ENCODE results near the gene GLIPR1L1. TPM values are rescaled to one million over a fixed set of nuclear protein-coding genes. Genes with fewer than 3 reads are reported as not detected.
"Not testable (repeated sequence)": the region's sequence is repeated elsewhere in the genome, so short reads cannot be mapped to it uniquely, and the experiment has no call there.

Gene GLIPR1L1
- total RNA-seq (2014; rRNA removed; shearing (Covaris generic)), result not detected in 2 replicates

- peak; percentile 56 for DNase-seq (ENCODE audit: low spot score)
Observed at GRCh38 chr12:75334384-75335030, at the start of gene GLIPR1L1. Gene GLIPR1L1 (plus strand): TSS chr12:75334670. CDS start chr12:75334729, 59 bp downstream.

DNA sequence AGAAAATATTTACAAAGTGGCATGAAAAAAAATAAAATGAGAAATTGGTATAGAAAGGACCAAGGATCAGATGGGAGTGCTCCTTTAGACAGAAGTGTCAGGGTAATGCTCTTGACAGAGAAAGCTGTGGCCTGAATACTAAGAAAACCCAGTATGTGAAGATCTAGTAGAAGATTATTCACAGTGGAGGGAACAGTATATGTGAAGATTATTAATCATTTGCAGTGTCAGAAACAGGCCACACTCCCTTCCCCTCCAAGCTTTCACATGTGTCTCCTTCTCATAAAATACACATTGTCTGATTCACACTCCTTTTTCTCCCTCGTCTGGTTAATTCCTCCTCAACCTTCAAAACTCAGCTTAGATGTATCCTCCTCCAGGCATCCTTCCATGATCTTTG is 45.6 kb upstream of the GLIPR1L1 start:
- no peak for DNase-seq (ENCODE audit: low spot score)

DNA sequence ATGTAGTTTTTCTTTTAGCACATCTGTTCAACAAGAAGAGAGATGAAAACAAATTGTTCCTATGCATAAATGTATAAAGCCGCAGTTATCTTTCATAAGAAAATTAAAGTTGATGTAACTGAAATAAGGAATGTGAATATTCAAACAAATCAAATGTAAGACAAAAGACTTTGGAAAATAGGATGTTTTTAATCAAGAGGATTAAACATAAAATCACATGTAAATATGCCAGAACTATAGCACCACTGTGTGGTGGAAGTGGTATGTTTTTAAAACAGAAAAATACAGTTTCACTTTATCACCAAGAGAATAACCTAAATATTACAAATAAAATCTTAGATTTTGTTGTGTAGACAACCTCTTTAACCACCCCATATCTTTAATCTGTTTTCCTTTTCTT is 44.7 kb upstream of the GLIPR1L1 start:
- DNase-seq (ENCODE audit: low spot score), result peak; percentile 54

- no peak for DNase-seq (ENCODE audit: low spot score)
Observed at GRCh38 chr12:75291014-75291413, 43.5 kb upstream of the GLIPR1L1 start.

- DNase-seq (ENCODE audit: low spot score), result no peak
Observed at GRCh38 chr12:75294336-75294735, 40.1 kb upstream of the GLIPR1L1 start.

DNA sequence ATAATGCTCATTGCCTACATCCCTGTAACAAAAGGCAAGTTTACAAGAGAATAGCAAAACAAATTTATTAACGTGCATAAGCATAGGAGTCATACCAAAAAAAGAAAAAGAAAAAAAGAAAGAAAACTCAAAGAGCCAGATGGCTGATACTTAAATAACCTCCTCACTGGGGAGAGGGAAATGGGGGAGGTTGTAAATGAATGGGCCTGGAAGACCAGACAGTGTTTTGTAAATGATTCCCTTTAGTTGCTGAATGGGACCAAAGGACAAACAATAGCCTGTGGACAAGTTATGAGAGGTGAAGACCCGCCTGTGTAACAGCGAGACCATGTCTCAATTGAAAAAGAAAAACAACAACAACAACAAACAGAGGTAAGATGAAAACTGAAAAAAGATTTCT is 39.7 kb upstream of the GLIPR1L1 start:
- no peak for DNase-seq (ENCODE audit: low spot score)

GRCh38 chr12:75302225-75302624 is 32.2 kb upstream of the GLIPR1L1 start:
- DNase-seq (ENCODE audit: low spot score), result no peak

GRCh38 chr12:75302781-75303180 is 31.7 kb upstream of the GLIPR1L1 start:
- DNase-seq (ENCODE audit: low spot score), result no peak

DNA sequence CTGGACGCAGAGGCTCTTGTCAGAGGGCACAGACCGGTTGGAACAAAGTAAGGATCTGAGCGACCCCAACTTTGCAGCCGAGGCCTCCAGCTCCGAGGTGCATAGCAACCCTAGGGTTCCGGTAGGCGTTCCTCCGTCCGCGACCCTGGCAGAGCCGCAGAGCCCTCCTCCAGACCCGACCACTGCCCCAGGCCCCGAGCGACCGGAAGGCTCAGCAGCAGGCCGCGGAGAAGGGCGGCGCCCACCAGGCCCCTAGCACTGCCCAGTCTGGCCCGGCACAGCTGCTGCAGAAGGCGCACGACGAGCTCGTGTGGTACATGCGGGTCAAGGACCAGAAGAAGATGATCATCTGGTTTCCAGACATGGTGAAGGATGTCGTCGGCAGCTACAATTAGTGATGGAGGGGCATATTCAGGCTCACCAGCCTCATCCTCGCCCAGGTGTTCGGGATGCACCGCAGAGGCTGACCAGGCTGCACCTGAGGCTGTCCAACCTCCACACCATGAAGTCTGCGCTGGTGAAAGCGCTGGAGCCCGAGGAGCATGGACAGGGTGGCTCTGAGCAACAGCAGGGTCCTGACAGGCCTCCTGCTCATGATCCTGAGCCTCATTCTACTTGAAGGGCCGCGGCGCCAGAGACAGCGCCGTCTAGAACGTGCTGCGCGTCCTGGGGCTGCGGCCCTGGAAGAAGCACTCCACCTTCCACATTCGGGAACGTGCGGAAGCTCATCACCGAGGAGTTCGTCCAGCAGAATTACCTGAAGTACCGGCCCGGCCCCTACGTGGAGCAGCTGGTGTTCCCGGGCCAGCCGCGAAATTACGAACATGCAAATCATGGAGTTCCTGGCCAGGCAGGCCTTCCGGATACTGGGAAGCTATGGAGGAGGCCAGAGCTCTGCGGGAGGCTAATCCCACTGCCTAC is 28.8 kb upstream of the GLIPR1L1 start:
- DNase-seq (ENCODE audit: low spot score), result no peak

GRCh38 chr12:75308279-75308678 is 26.2 kb upstream of the GLIPR1L1 start:
- no peak for DNase-seq (ENCODE audit: low spot score)

DNA sequence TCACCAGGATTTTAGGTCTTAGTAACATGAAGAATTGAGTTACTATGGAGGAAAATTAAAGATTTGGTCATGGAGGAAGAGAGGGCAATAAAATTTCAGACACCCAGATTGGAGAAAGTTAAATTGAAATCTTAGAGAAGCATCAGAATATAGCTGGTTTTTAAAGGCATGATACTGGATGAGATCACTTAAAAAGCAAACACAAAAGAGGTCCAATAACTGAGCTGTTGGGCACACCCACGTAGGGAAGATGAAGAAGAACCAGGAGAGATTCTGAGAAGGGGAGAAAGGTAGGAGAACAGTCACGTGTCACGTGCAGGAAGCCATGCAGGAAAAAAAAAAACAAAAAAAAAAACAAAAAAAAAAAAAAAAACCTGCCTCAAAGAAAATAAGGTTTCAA is 23.1 kb upstream of the GLIPR1L1 start:
- DNase-seq (ENCODE audit: low spot score), result no peak

GRCh38 chr12:75315518-75315917 is 19.0 kb upstream of the GLIPR1L1 start:
- DNase-seq (ENCODE audit: low spot score), result no peak

GRCh38 chr12:75317784-75318183 is 16.7 kb upstream of the GLIPR1L1 start:
- DNase-seq (ENCODE audit: low spot score), result no peak

DNA sequence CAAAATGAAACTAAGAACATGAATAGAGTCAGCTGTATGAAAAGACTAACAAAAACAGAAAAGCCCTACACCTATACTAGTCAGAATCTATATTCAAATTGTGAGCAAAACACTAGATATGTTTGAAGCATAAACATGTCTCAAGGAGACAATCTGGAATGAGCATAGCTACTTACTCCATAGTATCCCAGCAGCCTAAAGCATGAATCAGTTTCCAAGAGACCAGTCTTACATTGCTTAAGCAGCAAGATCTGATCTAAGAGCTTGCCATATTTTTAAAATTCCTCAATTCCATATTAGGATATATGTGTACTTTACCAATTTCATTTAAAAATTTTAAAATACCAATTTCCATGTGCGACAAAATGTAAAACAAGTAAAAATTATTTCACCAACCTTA is 12.0 kb upstream of the GLIPR1L1 start:
- no peak for DNase-seq (ENCODE audit: low spot score)

GRCh38 chr12:75323663-75324062 is 10.8 kb upstream of the GLIPR1L1 start:
- no peak for DNase-seq (ENCODE audit: low spot score)

DNA sequence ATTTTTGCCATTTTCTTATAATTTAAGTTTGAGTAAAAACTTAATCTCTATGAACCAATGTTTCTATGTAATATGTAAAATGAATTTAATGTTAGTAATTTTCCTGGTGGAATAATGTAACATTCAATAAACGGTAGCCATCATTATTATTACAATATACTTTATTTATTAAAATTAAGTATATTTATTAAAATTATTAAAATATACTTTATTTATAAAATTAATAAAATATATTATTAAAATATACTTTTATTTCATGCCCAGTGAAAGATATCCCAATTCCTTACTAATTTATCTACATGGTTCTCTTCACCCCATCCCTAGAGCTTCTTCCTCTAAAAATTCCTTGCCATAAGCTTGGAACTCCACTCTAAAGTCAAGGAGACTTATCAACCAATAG is 6.8 kb upstream of the GLIPR1L1 start:
- no peak for DNase-seq (ENCODE audit: low spot score)

GRCh38 chr12:75329918-75330826 is 4.3 kb upstream of the GLIPR1L1 start, which contains the start of gene CAPS2:
Gene CAPS2 (minus strand): TSS chr12:75330324. CDS start chr12:75326498, 3,826 bp downstream.
- peak; percentile 84 for DNase-seq (ENCODE audit: low spot score)

- DNase-seq (ENCODE audit: low spot score), result no peak
Observed at GRCh38 chr12:75337905-75338304, 3.4 kb downstream of the GLIPR1L1 start.

- DNase-seq (ENCODE audit: low spot score), result no peak
Observed at GRCh38 chr12:75341873-75342272, 7.4 kb downstream of the GLIPR1L1 start.

GRCh38 chr12:75345531-75345930 is 11.1 kb downstream of the GLIPR1L1 start:
- DNase-seq (ENCODE audit: low spot score), result no peak

- DNase-seq (ENCODE audit: low spot score), result not testable (repeated sequence)
Observed at GRCh38 chr12:75346215-75346614, 11.7 kb downstream of the GLIPR1L1 start.

DNA sequence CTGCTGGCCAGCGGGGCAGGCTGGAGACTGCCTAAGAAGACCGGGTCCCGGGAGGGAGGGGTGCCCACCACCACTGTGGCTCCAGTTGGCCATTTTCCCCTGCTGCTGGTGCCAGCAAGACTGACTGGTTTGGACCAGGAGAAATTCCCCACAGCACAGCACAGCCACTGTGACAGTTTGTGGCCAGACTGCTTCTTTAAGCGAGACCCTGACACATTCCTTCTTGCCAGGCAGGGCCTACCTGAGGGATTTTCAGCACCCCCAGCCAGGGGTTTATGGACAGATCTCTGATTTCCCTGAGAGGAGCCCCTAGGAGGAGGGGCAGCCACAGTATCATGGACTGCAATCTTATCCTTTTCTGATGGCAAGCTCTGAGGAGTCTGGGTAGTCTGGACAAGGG is 15.5 kb downstream of the GLIPR1L1 start:
- no peak for DNase-seq (ENCODE audit: low spot score)
